ENCODE measurements around the gene TSPEAR. TPM values are rescaled to one million over a fixed set of nuclear protein-coding genes. Genes with fewer than 3 reads are reported as not detected.

TSPEAR gene
- total RNA-seq, 6 experiments from 2014 or later, result not detected

GRCh38 chr21:44750675-44751025 lies 39.3 kb upstream of the TSPEAR start:
- intact Hi-C loops (cut with DNase I), result no loop called here
- no peaks in the 10 kb centered on the region for H3K27me3 ChIP-seq
- no peaks in the 10 kb centered on the region for H3K9me3 ChIP-seq
- 39% methylated on average over 12 of the region's 12 CpGs for WGBS (ENCODE audit: insufficient coverage, low coverage, low lambda C conversion rate, missing lambda C conversion rate)
- no peak overlapping the region for H3K4me3 ChIP-seq
- H3K36me3 ChIP-seq, result no peaks in the 10 kb centered on the region
- H3K27ac ChIP-seq, result no peak overlapping the region
- H3K4me1 ChIP-seq, result no peaks in the 10 kb centered on the region
- DNase-seq (no peak), ATAC-seq (peak in 3 of 4 donors; percentile 69 to 81 (median 71))
- TF ChIP-seq POLR2A (IDR thresholded peaks at IDR 0.05), result no peak
- no peak for TF ChIP-seq CTCF (IDR thresholded peaks at IDR 0.05)

- ATAC-seq (peak in 1 of 4 donors; percentile 6), DNase-seq (no peak)
- Histone ChIP-seq H3K4me3 (no peak overlapping the region), H3K36me3 (no peaks in the 10 kb centered on the region), H3K27ac (no peak overlapping the region), H3K4me1 (no peaks in the 10 kb centered on the region), H3K27me3 (no peaks in the 10 kb centered on the region), H3K9me3 (no peaks in the 10 kb centered on the region)
- intact Hi-C loops (cut with DNase I), result no loop called here
- TF ChIP-seq POLR2A (IDR thresholded peaks at IDR 0.05), result no peak
- no peak for TF ChIP-seq CTCF (IDR thresholded peaks at IDR 0.05)
- 72% methylated on average over 18 of the region's 47 CpGs for WGBS (ENCODE audit: insufficient coverage, low coverage, low lambda C conversion rate, missing lambda C conversion rate)
Measured at GRCh38 chr21:44749759-44750674, 38.6 kb upstream of the TSPEAR start.

GRCh38 chr21:44749116-44749758 lies 37.9 kb upstream of the TSPEAR start:
- DNase-seq (no peak), ATAC-seq (no peak)
- 40% methylated on average over 1 of the region's 26 CpGs for WGBS (ENCODE audit: insufficient coverage, low coverage, low lambda C conversion rate, missing lambda C conversion rate)
- Histone ChIP-seq H3K27me3 (no peaks in the 10 kb centered on the region), H3K27ac (no peak overlapping the region), H3K4me3 (no peak overlapping the region), H3K9me3 (no peaks in the 10 kb centered on the region), H3K36me3 (no peaks in the 10 kb centered on the region), H3K4me1 (no peaks in the 10 kb centered on the region)
- intact Hi-C loops (cut with DNase I), result no loop called here
- TF ChIP-seq CTCF (IDR thresholded peaks at IDR 0.05) (no peak), POLR2A (IDR thresholded peaks at IDR 0.05) (no peak)

GRCh38 chr21:44748621-44749020 lies 37.2 kb upstream of the TSPEAR start:
- Histone ChIP-seq H3K36me3 (no peaks in the 10 kb centered on the region), H3K27ac (no peak overlapping the region), H3K27me3 (no peaks in the 10 kb centered on the region), H3K4me1 (no peaks in the 10 kb centered on the region), H3K9me3 (no peaks in the 10 kb centered on the region), H3K4me3 (no peak overlapping the region)
- intact Hi-C loops (cut with DNase I), result no loop called here
- 58% methylated on average over 8 of the region's 16 CpGs for WGBS (ENCODE audit: insufficient coverage, low coverage, low lambda C conversion rate, missing lambda C conversion rate)
- DNase-seq, result no peak
- TF ChIP-seq CTCF (IDR thresholded peaks at IDR 0.05) (no peak), POLR2A (IDR thresholded peaks at IDR 0.05) (no peak)
- ATAC-seq, result no peak

Measured in right lobe of liver (tissue), 6 donors.